ENCODE results near the gene PLAGL1.
"Not testable (repeated sequence)": the region's sequence is repeated elsewhere in the genome, so short reads cannot be mapped to it uniquely, and the experiment has no call there.

Gene PLAGL1

DNA sequence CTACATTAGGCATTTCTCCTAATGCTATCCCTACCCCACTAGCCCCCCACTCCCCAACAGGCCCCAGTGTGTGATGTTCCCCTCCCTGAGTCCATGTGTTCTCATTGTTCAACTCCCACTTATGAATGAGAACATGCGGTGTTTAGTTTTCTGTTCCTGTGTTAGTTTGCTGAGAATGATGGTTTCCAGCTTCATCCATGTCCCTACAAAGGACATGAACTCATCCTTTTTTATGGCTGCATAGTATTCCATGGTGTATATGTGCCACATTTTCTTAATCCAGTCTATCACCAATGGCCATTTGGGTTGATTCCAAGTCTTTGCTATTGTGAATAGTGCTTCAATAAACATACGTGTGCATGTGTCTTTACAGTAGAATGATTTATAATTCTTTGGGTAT is 1.6 kb upstream of the PLAGL1 start:
- DNase-seq (ENCODE audit: low read depth in 4 of 4, low spot score in 1 of 4) = not testable (repeated sequence)

DNA sequence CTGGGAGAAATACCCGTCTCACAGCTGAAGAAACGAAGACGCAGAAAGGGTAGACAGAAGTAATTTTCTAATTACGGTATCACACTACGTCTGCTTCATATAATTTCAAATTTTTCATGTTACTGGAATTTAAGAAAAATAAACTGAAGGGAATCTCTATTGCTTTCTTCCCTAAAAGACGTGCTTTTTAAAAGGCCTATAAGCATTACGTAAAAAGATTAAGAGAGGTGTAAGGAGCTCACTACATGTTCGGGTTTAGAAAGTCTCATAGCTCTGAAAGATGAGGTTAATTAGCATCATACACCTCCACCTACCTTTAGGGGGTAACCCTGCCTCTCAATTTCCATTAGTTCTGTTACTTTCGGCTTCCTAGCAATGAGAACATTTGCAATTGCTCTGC is 787 bp upstream of the PLAGL1 start:
- no peak for DNase-seq (ENCODE audit: low read depth in 4 of 4, low spot score in 1 of 4)

DNA sequence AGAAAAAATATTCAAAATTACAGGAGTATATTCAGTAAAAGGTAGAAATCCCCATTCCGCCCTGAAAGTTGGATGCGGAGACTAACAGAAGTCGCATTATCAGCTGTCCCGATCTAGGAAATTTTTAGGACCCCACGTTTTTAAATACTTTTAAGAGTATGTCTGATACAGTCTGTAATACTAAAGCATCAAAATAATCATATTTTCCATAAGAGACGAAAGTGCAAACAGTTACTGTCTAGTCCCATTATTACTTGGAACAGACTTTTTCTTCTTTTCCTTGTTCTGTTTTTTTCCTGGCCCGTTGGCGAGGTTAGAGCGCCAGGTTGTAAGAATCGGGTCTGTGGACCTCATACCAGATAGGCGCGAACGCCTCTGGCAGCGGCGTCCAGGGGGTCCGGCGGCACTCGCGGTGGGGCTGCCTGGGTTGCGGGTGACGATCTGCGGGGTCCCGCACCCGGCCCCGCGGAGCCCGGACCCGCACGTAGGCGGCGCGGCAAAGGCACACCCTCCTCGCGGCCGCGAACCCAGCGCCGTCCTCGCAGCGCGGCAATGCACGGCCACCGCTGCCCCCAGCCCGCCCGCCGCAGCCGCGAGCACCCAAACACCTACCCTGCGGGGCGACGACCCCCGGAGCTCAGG is 460 bp downstream of the PLAGL1 start:
- peak in 1 of 4 experiments; percentile 8 for DNase-seq (ENCODE audit: low read depth in 4 of 4, low spot score in 1 of 4)

DNA sequence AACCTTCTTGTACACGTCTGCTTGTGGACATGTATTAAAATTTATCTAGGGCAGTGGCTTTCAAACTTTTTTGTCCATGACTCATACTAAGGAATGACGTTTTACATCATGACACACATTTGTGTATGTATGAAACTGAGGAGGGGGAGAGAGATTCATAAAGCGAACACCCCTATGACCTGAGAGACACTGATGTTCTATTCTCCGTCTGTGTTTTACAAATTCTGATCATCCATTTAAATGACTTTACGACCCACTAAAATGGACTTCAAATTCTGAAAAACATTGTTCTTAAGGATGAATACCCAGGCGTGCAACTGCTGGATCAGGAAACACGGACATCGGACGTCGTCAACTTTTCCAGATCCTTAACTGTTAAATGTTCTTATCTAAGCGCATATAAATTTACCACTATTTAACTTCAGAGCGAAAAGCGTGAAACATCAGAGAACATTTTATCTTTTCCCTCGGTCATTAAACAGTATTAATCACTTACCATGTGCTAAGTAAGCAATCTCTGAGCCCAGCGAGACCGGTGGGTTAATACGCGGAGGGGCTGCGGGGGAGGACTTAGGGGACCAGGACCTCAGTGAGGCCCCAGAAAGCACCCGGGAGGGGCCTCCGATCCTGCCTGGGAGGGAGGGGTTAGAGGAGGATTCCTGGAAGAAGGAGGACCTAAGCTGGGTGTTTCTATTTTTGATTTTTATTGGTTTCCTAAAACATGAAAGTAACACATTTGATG is 1.2 kb downstream of the PLAGL1 start:
- DNase-seq (ENCODE audit: low read depth in 4 of 4, low spot score in 1 of 4) = no peak

DNA sequence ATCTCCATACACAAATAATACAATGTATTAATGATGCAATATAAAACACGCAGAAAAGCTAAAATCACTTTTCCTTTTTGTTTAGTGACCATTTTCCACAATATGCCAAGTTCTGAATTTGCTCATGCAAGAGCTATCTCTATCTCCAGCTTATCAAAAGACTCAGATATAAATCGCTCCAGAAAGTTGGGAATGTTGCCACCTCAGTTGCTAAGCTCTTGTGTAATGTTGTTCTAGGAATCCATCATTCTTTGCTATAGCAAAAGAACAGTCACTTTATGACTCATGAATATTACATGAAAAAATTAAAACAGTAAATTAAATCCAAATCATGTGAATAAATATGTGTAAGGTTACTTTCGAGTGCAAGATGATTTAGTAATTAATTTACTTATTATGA is 8.7 kb downstream of the PLAGL1 start:
- DNase-seq (ENCODE audit: low read depth in 4 of 4, low spot score in 1 of 4) = no peak

DNA sequence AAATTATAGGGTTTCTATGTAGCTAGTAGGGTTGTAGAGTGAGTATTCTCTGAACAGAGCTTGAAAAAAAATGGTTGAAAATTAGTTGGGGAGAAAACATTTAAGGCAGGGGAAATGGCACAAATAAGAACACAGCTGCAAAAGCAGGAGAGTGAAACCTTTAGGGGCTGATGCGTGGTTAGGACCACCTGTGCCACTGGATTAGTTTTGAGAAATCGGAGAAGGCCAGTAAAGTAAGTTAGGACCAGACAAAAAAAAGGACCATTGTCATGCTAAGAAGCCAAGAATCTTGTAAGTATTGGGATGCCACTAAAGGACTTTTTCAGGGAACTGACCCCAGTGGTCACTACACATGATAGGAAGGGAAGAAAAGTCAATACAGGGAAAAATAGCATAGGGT is 9.4 kb downstream of the PLAGL1 start:
- DNase-seq (ENCODE audit: low read depth in 4 of 4, low spot score in 1 of 4) = no peak

DNA sequence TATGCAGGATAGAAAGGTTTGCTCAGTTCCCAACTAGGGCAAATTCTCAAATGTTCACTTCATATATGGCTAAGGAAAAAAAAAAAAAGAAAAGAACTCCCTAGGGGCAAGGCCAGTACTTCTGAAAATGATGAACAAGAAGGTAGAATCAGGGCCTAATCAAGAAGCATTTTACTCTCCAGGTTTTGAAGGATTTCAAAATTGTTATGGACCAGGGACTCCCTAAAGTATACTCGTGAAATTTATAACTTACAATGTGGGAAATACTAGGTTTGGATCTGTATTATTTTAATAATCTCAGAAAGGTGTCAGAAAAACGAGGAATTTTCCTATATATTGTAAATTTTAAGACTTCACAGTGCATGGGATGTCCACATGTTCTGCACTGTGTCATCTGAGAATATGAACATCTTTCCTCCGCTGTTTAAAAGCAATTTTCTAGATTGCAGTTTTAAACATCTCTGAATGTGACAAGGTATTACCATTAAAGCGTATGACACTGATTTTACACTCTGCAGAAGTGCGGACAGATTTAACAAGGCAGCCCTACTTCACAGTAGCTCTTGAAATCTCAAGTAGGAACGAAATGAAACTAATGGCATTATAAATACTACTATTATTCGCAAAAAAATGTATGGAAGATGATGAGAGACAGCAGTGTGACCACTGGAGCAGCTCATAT is 14.0 kb downstream of the PLAGL1 start:
- DNase-seq (ENCODE audit: low read depth in 4 of 4, low spot score in 1 of 4) = no peak

DNA sequence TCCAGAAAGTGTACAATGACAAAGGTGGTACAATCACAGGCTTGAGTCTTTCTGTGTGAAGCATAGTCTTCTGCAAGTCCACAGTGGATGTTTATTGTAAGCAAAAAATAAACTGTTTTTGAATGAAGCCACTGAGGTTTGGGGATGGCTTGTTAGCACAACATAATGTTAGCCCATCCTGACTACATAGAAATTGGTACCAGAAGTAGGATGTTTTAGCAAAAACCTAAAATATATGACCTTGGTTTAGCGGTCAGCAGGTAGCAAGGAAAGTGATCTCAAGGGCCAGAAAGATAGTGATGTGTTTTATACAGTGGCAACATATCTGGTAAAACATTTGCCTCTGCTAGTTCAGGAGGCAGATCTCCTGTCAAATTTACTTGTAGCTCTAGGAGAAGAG is 15.8 kb downstream of the PLAGL1 start:
- DNase-seq (ENCODE audit: low read depth in 4 of 4, low spot score in 1 of 4) = no peak

DNA sequence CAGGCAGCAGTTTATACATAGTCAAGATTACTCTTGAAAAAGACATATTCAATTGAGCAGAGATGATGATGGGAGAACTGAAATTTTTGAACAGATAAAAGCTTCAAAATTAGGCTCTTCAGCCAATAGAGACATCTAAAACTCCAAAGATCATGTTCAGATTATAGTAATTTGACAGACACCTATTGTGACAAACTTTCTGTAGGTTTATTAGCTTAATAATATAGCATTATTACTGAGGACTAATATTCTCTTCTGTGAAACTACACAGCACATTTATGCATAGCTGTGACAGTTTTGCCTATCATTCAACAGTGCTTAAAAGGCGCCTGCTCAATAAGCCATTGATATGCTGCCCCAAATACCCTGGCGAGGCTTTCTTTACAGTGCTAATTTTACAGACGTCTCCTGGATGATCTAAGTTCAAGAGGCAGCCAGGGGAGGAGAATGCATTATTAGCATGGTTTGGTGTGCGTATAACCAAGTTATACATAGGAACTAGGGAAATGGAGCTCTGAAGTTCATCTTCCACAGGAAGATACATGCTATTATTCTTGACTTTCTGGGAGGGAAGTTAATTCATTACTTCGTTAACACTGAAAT is 21.5 kb downstream of the PLAGL1 start:
- no peak for DNase-seq (ENCODE audit: low read depth in 4 of 4, low spot score in 1 of 4)

DNA sequence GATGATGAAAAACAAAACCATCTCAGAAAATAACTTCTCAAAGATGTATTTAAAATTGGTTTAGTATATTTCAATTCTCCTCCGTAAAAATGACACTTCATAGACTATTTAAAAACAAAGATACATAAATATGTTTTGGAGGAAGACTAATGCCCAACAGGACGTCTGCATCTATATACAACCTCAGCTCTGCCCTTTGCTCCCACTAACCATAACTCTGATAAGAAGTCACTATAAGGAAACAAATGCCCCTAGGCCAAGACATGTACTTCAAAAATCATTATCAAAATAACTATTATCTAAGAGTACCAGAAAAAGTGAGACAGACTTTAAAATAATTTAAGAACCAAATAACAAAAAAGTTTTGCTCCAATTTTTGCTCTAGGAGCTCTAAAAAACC is 23.4 kb downstream of the PLAGL1 start:
- no peak for DNase-seq (ENCODE audit: low read depth in 4 of 4, low spot score in 1 of 4)

DNA sequence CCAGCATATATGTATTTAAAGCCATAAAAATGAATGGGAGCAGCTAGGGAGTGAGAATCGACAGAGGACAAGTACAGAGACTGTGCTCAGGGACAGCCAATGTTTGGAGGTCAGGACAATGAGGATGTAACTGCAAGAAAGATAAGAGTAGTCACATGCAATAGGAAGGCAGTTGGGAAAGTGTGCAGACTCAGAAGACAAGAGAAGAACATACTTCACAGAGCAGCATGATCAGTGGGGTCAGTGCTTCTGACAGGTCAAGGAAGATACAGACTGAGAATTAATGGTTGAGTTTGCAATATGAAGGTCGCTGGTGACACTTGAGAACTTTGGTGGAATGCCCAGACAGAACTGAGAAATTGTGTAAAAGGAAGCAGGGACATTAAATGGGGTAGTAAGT is 25.1 kb downstream of the PLAGL1 start:
- DNase-seq (ENCODE audit: low read depth in 4 of 4, low spot score in 1 of 4) = no peak

DNA sequence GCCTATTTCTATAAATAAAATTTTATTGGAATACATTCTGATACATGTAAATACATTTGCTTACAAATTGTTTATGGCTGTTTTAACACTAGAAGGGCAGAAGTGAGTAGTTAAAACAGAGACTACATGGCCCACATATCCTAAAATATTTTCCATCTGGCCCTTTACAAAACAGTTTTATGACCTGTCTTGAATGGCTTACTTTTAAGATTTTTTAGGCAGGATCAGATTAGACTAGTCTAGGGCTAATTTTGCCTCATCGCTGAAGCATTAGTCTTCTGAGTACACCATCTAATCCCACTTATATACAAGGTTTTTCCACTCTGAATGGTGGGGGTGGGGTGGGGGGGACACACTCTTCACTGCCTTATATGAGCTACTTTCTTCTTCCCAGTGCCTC is 27.1 kb downstream of the PLAGL1 start:
- no peak for DNase-seq (ENCODE audit: low read depth in 4 of 4, low spot score in 1 of 4)

DNA sequence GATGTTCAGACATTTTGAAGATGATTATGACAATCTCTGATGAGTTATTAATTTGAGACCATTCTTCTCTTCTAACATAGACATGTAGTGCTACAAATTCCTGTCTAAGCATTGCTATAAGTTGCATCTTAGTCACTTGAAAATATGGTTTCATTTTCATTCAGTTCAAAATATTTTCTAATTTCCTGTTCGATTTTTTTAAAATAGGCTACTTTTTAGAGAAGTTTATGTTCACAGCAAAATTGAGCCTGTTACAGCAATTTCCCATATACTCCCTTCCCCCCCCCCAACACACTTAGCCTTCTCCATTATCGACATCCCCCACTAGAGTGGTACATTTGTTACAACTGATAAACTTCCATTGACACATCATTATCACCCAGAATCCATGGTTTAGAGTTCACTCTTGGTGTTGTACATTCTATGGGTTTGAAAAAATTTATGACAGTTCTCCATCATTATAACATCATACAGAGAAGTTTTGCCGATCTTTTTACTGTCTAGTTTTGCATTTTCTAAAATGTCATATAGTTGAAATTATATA is 31.2 kb downstream of the PLAGL1 start:
- DNase-seq (ENCODE audit: low read depth in 4 of 4, low spot score in 1 of 4) = no peak

DNA sequence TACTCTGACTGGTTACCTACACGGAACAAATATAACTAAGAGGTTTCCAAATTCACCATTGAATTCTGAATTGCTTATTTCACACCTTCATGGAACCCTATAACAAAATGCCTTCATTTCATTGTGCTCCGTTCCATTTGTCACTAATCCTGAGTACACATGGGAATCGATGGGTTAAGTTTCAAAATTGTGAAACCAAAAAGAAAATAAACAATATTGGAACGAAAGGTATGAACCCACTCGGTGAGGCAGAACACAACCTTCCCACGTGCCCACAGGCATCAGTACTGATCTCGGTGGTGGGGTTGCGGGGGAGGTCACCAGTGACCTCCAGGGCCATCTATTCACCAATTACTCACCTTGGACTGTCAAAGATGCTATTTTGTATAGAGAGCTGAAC is 34.0 kb downstream of the PLAGL1 start:
- DNase-seq (ENCODE audit: low read depth in 4 of 4, low spot score in 1 of 4) = no peak

DNA sequence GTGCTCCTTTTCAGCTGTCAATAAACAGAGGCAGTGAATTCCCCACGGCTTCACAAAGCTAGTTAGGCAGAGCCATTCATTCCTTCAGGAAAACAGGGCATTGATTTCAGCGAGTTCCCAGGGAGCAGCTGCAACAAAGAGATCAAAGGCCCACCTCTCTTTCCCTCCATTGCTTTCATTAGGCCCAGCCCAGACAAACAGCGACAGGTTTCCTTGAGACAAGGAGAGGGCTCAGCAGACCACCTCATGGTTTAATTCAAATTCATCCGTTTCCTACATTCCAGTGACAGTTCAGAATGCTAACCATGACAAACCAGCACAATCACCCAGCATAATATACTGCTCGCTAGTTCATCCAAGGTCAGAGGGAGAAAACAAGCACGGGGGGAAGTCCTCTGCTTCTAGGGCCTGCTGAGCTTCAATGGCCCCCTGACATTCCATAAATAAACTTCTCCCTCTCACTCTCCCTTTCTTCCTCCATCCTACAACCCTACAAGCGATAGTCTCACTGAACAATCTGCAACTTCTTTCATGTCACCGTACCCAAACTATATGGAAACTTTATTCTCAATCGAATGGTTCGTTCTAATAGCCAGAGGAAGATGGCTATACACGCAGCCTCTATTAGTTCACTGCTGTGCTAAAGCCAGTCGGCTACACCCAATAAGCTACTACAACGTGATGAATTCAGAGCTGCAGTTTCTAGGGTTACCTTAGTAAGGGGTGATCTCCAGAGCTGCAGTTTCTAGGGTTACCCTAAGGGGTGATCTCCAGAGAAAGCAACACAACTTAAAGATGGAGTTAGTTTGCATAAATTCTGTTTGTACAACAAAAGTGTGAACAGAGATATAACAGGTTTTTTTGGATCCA is 34.7 kb downstream of the PLAGL1 start:
- no peak for DNase-seq (ENCODE audit: low read depth in 4 of 4, low spot score in 1 of 4)

DNA sequence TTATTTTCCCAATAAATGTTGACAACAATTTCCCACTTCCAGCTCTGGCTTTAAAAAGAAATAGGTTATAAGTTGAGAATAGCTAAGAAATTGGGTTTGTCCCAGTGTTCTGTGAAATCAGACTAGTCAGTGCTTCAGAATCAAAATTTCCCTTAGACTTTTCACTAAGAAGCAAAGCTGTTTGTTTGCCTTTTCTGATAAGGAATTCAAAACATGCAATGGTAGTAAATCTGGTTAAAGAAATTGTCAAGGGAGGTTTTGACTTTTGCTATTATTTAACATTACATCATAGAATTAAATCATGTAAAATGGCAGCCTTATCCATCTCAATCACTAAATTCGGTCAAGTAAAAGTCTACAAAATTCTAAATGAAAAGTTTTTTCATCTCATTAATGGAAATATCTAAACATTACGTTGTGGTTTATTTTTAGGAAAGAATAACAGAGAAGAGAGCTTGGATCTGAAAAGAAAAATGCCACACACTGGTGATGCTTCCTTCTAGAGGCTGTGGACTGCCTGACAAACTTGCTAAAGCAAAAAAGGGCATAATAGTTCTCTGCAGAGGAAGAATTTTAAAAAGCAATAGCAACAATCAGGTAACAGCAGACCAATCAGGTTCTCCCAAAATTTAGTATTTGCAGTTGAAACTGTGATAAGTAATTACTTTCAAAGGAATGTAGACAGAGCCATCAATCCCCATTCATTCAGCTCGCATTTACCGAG is 36.4 kb downstream of the PLAGL1 start:
- no peak for DNase-seq (ENCODE audit: low read depth in 4 of 4, low spot score in 1 of 4)

DNA sequence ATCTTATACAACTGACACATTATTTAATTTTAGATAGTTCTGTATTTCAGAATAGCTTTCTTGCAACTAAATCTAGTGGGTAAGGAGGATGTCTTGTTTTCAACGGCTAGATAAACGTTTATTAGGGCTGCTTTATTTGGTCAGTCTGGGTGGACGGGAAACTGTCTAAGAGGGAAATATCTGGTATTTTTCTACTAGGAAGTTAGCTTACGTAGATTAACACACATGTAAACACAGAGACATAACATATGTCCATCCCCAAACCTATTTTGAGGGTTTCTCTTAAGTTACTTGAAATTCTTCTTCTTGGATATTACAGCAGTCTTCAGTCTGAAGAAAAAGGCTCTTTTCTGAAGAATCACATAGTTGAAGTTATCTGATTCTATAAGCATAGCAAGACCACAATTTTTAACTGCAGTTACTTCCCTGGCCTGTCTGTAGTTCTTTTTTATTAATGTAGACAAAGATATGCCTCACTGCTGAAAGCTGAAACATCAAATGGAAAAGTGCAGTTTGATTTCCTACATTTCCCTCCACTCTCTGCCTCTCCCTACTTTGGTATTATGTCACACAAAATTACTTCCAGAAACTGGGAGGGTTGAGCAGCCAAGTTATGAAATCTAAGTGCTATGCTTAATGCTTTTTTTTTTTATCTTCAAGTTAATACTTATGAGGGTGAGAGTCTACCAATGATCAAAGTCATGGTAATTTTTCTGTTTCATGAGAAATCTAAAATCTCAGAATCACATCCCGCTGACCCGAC is 37.4 kb downstream of the PLAGL1 start:
- no peak for DNase-seq (ENCODE audit: low read depth in 4 of 4, low spot score in 1 of 4)

DNA sequence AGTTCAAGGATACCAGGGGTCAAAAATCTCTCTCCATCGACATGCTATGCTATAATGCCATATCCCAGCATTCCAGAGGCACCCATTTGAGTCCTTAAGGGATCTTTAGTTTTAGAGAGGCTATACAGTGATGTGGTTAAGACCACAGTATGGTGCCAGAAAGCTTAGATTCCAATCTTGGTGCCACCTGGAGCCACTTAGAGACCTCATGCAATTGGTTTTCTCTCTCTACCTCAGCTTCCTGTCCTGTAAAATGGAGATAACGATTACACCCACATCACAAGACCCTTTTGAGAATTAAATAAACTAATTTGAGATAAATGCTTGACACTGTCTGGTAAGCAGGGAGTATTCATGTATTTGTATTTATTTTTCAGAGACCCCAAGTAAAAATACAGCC is 39.0 kb downstream of the PLAGL1 start:
- no peak for DNase-seq (ENCODE audit: low read depth in 4 of 4, low spot score in 1 of 4)

DNA sequence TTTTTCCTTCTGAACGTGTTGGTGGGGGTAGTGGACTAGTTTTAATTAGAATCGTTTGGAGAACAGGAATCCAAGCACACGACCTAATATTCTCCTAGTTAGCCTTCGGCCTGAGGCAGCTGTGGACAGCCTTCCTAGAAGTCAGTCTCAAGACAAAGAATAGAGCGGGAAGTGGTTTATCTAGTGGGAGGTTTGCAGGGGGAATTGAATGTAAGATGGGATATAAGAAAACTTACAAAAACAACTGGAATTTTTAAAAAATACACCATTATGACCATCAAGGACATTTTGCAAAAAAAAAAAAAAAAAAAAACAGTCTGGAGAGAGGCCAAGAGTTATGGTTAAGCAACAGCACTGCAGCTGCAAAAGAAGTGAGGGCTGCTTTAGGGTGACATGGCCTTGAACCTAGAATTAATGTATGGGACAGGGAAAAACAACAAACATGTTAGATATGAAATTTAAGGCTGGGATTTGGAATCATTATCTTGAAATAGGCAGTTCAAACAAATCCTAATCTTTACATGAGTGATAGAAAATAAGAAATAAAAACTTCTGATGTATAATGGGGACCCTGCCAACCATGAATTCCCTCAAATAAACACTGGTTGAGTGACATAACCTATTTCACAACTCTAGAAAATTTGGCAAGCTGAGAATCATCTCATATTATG is 40.2 kb downstream of the PLAGL1 start:
- no peak for DNase-seq (ENCODE audit: low read depth in 4 of 4, low spot score in 1 of 4)
